Ishikawa (cell line): ENCODE measurements around the gene RPS6KA2.

Experiments
- CEBPB ChIP-seq: IDR thresholded peaks from 2 replicates; pipeline ENCODE4 v1.6.1; 2012
- CREB1 ChIP-seq: IDR thresholded peaks from 2 replicates; pipeline ENCODE4 v1.6.1; 2012; ENCODE audit warnings: low read depth
- EGR1 ChIP-seq: IDR thresholded peaks from 2 replicates; pipeline ENCODE4 v1.6.1; 2012
- EP300 ChIP-seq: IDR thresholded peaks from 2 replicates; pipeline ENCODE4 v1.6.1; 2012; ENCODE audit warnings: borderline replicate concordance
- FOXM1 ChIP-seq: IDR thresholded peaks from 2 replicates; pipeline ENCODE4 v1.6.1; 2012; ENCODE audit warnings: low read depth, borderline replicate concordance
- NFIC ChIP-seq: IDR thresholded peaks from 2 replicates; pipeline ENCODE4 v1.6.1; 2012
- RAD21 ChIP-seq: IDR thresholded peaks from 2 replicates; pipeline ENCODE4 v1.6.1; 2012; ENCODE audit warnings: low read depth
- TAF1 ChIP-seq: IDR thresholded peaks from 2 replicates; pipeline ENCODE4 v1.6.1; 2012; ENCODE audit warnings: low read depth, mild to moderate bottlenecking
- TCF12 ChIP-seq: IDR thresholded peaks from 2 replicates; pipeline ENCODE4 v1.6.1; 2012; ENCODE audit warnings: low read depth
- TEAD4 ChIP-seq: IDR thresholded peaks from 2 replicates; pipeline ENCODE4 v1.6.1; 2012
- YY1 ChIP-seq: IDR thresholded peaks from 2 replicates; pipeline ENCODE4 v1.6.1; 2012; ENCODE audit warnings: low read depth
- ZBTB7A ChIP-seq: IDR thresholded peaks from 2 replicates; pipeline ENCODE4 v1.6.1; 2012; ENCODE audit warnings: low read depth
- TF ChIP-seq, protein P1 (sequence below): IDR thresholded peaks from 2 replicates; pipeline ENCODE4 v1.6.1; 2012
- TF ChIP-seq, protein P2 (sequence below): IDR thresholded peaks from 2 replicates; pipeline ENCODE4 v1.6.1; 2012
- TF ChIP-seq, protein P3 (sequence below): IDR thresholded peaks from 2 replicates; pipeline ENCODE4 v1.6.1; 2012; ENCODE audit warnings: low read depth, mild to moderate bottlenecking

The RPS6KA2 gene

DNA sequence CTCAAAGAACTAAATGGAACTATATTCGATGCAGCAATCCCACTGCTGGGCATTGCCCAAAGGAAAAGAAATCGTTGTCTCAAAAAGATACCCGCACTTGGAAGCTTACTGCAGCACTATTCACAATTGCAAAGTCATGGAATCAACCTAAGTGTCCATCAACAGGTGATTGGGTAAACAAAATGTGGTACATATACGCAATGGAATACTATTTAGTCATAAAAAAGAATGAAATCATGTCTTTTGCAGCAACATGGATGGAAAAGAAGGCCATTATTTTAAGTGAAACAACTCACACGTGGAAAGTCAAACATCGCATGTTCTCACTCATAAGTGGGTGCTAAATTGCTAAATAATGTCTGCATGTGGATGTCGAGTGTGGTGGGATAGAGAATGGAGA lies 173.4 kb downstream of the RPS6KA2 start:
- no peak for TF ChIP-seq TCF12
- TF ChIP-seq FOXM1: no peak
- no peak for TF ChIP-seq EP300
- TF ChIP-seq NFIC: no peak
- TF ChIP-seq CEBPB: no peak
- TF ChIP-seq TAF1: no peak
- TF ChIP-seq RAD21: no peak
- no peak for TF ChIP-seq ZBTB7A
- TF ChIP-seq, protein P1, sequence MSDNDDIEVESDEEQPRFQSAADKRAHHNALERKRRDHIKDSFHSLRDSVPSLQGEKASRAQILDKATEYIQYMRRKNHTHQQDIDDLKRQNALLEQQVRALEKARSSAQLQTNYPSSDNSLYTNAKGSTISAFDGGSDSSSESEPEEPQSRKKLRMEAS: no peak
- TF ChIP-seq TEAD4: no peak
- TF ChIP-seq YY1: no peak
- TF ChIP-seq EGR1: no peak
- TF ChIP-seq, protein P2, sequence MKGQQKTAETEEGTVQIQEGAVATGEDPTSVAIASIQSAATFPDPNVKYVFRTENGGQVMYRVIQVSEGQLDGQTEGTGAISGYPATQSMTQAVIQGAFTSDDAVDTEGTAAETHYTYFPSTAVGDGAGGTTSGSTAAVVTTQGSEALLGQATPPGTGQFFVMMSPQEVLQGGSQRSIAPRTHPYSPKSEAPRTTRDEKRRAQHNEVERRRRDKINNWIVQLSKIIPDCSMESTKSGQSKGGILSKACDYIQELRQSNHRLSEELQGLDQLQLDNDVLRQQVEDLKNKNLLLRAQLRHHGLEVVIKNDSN: no peak
- TF ChIP-seq CREB1: no peak
- TF ChIP-seq, protein P3, sequence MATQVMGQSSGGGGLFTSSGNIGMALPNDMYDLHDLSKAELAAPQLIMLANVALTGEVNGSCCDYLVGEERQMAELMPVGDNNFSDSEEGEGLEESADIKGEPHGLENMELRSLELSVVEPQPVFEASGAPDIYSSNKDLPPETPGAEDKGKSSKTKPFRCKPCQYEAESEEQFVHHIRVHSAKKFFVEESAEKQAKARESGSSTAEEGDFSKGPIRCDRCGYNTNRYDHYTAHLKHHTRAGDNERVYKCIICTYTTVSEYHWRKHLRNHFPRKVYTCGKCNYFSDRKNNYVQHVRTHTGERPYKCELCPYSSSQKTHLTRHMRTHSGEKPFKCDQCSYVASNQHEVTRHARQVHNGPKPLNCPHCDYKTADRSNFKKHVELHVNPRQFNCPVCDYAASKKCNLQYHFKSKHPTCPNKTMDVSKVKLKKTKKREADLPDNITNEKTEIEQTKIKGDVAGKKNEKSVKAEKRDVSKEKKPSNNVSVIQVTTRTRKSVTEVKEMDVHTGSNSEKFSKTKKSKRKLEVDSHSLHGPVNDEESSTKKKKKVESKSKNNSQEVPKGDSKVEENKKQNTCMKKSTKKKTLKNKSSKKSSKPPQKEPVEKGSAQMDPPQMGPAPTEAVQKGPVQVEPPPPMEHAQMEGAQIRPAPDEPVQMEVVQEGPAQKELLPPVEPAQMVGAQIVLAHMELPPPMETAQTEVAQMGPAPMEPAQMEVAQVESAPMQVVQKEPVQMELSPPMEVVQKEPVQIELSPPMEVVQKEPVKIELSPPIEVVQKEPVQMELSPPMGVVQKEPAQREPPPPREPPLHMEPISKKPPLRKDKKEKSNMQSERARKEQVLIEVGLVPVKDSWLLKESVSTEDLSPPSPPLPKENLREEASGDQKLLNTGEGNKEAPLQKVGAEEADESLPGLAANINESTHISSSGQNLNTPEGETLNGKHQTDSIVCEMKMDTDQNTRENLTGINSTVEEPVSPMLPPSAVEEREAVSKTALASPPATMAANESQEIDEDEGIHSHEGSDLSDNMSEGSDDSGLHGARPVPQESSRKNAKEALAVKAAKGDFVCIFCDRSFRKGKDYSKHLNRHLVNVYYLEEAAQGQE: no peak

DNA sequence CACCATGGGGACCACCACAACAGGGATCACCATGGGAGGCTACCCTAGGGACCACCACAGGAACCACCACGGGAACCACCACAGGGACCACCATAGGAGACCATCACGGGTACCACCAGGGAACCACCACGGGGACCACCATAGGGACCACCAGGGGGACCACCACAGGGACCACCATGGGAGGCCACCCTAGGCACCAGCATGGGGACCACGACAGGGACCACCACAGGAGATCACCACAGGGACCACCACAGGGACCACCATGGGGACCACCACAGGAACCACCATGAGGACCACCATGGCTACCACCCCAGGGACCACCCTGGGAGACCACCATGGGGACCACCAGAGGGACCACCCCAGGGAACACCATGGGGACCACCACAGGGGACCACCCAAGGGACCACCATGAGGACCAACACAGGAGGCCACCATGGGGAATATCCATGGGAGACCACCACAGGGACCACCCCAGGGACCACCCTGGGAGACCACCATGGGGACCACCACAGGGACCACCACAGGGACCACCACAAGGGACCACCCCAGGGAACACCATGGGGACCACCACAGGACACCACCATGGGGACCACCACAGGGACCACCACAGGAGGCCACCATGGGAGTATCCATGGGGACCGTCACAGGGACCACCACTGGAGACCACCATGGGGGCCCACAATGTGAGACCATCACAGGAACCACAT lies 176.7 kb downstream of the RPS6KA2 start:
- TF ChIP-seq YY1: no peak

DNA sequence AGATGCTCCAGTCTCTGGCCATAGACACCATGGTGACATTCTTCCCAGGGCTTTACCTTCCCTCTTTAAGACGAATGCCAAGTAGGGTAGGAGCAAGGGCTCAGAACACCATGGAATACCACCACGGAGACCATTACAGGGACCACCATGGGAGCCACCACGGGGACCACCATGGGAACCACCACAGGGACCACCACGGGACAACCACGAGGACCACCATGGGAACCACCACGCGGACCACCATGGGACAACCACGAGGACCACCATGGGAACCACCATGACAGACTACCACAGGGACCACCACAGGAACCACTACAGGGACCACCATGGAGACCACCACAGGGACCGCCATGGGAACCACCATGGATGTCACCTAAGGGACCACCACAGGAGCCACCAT lies 177.4 kb downstream of the RPS6KA2 start:
- TF ChIP-seq TEAD4: no peak
- TF ChIP-seq NFIC: no peak
- no peak for TF ChIP-seq TAF1
- no peak for TF ChIP-seq YY1
- TF ChIP-seq, protein P2: no peak
- TF ChIP-seq EGR1: no peak

DNA sequence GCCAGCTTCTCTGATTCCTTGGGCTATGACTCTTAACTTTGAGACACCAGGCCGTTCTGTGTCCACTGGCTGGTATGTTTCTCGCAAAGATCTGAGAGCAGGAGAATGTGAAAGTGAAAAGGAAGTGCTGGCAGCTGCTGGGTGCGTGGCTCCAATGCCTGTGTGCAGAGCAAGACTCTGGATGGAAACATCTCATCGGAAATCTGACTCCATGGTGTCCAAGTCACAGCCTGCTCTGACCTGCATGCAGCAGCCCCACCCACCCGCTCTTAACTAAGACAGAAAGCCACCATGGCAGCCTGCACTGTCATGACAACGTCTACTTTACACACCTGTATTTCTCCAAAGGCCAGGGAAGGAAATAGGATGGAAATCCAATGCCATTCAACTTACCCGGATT lies 178.0 kb downstream of the RPS6KA2 start:
- no peak for TF ChIP-seq FOXM1
- TF ChIP-seq, protein P3: no peak
- no peak for TF ChIP-seq TAF1
- TF ChIP-seq, protein P1: no peak
- TF ChIP-seq, protein P2: no peak
- TF ChIP-seq TEAD4: no peak
- TF ChIP-seq EP300: no peak
- no peak for TF ChIP-seq CEBPB
- no peak for TF ChIP-seq EGR1
- no peak for TF ChIP-seq CREB1
- no peak for TF ChIP-seq TCF12
- no peak for TF ChIP-seq ZBTB7A
- no peak for TF ChIP-seq RAD21
- no peak for TF ChIP-seq NFIC
- TF ChIP-seq YY1: no peak

DNA sequence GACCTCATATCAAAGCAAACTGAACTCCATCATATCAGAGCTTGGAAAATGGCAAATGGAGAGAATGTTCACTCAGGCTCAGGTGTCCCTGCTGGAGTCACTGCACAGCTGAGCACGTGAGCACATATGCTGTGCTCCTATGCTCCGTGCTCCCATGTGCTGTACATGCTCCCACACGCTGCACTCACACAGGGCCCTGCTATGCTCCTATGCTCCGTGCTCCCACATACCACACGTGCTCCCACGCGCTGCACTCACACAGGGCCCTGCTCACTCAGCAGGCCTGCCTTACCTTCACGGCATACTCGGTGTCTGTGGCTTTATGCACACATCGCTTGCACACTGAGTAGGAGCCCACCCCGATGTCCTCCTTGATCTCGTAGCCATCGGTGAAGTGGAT lies 178.6 kb downstream of the RPS6KA2 start:
- TF ChIP-seq EP300: no peak
- TF ChIP-seq FOXM1: no peak
- TF ChIP-seq, protein P2: no peak
- no peak for TF ChIP-seq EGR1
- no peak for TF ChIP-seq TAF1
- TF ChIP-seq RAD21: no peak
- no peak for TF ChIP-seq TCF12
- no peak for TF ChIP-seq TEAD4
